ENCODE data around the gene CHN2. TPM values are rescaled to one million over a fixed set of nuclear protein-coding genes. Genes with fewer than 3 reads are reported as not detected.

Gene CHN2
- total RNA-seq, 6 experiments from 2014 or later: not detected

DNA sequence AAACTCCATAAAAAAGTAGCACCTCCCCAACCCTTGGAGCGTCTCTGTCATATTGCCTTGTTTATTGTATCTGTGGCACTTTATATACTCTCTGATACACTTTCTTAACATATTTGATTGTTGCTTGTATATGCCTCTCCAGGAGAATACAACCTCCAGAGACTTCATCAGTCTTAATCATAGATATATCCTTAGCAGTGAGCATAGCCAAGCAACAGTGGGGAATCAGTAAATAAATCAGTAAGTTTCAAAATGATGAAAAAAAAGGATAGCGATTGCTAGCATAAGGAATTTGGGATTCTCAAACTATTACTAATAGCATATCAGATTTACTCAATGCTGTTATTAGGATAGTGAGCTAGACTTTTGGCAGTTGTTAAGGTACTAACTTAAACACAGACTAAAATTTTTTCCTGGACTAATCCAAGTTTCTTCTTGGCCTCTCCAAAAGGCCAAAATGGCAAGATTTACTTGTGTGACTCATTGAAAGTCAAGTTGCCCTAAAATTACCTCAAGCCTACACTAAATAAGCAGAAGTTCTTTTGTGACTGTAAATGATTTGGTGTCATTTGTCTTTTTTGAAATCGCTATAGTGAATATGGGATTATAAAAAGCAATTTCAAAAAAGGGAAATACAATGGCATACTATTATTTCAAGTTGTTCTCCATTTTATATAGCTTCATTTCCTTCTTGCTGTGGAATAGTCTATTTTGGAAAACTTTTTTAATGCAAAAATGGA, 177.9 kb downstream of the CHN2 start:
- Mint-ChIP-seq H3K4me3 (no peak overlapping the region), H3K9me3 (peaks cover 5% of the 10 kb centered on the region), H3K27me3 (ENCODE audit: insufficient read depth) (no peaks in the 10 kb centered on the region), H3K36me3 (ENCODE audit: low read depth) (no peaks in the 10 kb centered on the region), H3K27ac (no peak overlapping the region), H3K4me1 (ENCODE audit: low read depth) (no peaks in the 10 kb centered on the region)
- TF ChIP-seq, protein P1, sequence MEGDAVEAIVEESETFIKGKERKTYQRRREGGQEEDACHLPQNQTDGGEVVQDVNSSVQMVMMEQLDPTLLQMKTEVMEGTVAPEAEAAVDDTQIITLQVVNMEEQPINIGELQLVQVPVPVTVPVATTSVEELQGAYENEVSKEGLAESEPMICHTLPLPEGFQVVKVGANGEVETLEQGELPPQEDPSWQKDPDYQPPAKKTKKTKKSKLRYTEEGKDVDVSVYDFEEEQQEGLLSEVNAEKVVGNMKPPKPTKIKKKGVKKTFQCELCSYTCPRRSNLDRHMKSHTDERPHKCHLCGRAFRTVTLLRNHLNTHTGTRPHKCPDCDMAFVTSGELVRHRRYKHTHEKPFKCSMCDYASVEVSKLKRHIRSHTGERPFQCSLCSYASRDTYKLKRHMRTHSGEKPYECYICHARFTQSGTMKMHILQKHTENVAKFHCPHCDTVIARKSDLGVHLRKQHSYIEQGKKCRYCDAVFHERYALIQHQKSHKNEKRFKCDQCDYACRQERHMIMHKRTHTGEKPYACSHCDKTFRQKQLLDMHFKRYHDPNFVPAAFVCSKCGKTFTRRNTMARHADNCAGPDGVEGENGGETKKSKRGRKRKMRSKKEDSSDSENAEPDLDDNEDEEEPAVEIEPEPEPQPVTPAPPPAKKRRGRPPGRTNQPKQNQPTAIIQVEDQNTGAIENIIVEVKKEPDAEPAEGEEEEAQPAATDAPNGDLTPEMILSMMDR (IDR thresholded peaks at IDR 0.05): no peak
- DNase-seq: no peak

DNA sequence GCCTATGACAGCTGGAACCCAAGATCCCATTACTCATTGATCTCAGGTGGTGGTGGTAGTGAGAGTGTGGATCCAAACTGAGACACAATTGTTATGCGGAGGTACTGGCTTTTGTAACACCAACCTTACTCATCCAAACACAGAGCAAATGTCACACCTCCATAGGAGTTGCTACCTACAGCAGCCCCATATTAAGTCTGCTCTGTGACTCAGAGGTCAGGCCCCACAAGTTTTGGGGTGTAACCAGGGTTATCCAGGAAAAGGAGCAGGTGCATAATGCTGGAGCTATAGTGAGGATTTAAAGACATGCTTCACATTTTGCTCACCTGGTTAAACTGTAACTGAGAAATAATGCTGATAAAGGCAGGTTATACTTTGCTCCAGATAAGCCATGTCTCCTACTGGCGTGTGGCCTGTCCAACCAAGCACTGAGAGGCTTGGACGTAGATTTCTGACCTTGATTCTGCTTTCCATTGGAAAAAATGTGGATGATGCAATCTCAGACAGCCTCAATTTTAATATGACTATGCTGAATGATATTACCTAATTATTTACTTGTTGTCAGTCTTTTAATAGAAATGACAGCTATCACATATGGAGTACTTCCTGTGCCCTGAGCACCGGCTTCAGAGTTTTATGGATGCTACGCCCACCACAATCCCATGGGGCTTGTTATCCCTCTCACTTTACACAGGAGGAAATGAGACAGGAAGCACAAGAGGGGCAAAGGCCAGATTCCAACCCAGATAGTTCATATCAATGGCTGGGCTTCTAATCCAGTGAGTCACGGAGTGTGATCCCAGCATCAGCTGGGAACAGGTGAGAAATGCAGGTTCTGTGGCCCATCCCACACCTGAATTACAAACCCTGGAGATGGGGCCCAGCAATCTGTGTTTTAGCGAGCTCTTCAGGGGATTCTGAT, 181.3 kb downstream of the CHN2 start:
- Mint-ChIP-seq H3K27ac (no peak overlapping the region), H3K27me3 (ENCODE audit: insufficient read depth) (no peaks in the 10 kb centered on the region; the same call in 1 of the 2 replicates), H3K4me3 (no peak overlapping the region), H3K36me3 (ENCODE audit: low read depth) (no peaks in the 10 kb centered on the region), H3K4me1 (ENCODE audit: low read depth) (no peaks in the 10 kb centered on the region), H3K9me3 (peaks cover 5% of the 10 kb centered on the region; the same call in 1 of the 2 replicates)
- DNase-seq: no peak
- TF ChIP-seq, protein P1 (IDR thresholded peaks at IDR 0.05): no peak

DNA sequence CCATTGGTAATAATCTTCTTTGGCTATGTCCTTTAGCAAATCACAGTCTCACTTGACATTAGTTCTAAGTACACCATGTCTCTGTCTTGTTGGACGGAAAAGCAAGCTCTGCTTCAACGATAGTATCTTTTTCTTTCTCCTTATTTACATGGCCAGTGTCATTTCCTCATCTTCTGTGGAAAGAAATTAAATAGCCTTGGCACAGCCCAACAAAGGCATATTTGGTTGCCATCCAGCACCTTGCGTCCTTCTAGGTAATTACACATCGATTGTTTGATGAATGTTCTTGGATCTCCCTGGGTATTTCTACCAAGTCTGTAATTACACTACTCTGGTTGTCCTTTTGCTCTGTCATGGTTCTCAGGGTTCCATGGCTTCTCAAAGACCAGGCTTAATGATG, 183.1 kb downstream of the CHN2 start:
- TF ChIP-seq, protein P1 (IDR thresholded peaks at IDR 0.05): no peak
- Mint-ChIP-seq H3K9me3 (peaks cover 5% of the 10 kb centered on the region; the same call in 1 of the 2 replicates), H3K4me3 (no peak overlapping the region), H3K36me3 (ENCODE audit: low read depth) (no peaks in the 10 kb centered on the region), H3K27ac (no peak overlapping the region), H3K27me3 (ENCODE audit: insufficient read depth) (peaks cover 2% of the 10 kb centered on the region), H3K4me1 (ENCODE audit: low read depth) (no peaks in the 10 kb centered on the region)
- no peak for DNase-seq

DNA sequence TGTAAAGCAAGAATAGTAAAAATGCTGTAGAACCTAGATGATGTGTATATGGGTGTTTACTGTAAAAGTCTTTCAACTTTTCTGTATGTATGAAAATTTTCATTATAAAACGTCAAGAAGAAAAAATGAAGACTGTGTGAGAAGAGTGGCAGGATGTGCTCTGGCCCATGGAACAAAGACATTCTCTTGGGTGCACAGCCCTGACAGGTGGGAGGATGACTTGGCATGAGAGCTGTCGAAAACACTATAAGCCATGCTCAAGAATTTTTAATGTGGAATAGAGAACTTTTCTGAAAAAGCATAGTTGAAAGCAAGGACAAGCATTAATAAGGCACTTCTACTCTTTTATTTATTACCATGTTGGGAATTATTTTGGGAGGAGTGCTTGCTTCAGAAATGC, 185.0 kb downstream of the CHN2 start:
- Mint-ChIP-seq H3K4me3 (no peak overlapping the region), H3K36me3 (ENCODE audit: low read depth) (no peaks in the 10 kb centered on the region), H3K9me3 (peaks cover 5% of the 10 kb centered on the region; the same call in 1 of the 2 replicates), H3K27me3 (ENCODE audit: insufficient read depth) (peaks cover 4% of the 10 kb centered on the region), H3K27ac (no peak overlapping the region), H3K4me1 (ENCODE audit: low read depth) (no peaks in the 10 kb centered on the region)
- no peak for DNase-seq
- TF ChIP-seq, protein P1 (IDR thresholded peaks at IDR 0.05): no peak

DNA sequence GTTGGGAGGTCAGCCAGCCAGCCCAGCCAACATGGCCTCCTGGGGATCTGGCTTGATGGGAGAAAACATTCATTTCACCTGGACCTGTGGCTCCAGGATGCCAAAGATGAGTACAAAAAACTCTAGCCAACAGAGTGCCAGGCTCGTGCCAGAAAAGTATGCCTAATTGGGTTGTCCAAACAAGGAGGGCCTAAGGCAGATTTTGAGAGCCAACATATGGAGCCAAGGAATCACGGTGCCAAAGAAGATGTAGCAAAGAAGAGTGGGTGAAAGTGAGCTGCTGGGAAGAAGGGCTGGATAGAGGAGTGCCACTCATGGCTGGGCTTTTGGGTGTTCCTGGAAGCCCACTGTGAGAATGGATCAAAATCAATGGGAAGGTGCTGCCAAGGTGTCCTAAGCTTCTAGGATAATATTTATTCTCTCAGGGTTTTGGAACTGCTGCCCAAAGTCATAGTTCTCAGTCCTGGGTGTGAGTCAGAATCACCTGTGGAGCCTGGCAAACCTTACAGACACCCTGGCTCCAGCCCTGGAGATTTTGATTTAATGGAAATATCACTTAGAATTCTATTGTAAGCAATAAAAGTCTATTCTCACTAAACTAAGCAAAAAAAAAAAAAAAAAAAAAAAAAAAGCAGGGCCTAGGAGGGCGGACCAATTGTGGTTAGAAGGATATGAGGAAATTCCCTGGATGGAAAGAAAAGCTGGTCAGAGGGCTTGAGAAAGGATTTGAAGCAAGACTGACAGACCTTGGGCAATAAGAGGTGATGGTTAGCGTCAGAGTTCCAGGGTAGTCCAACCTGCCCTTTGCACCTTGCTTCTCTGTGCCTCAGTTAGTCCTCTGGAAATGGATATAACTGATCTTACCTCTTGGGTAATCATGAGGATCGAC, 186.9 kb downstream of the CHN2 start:
- no peak for DNase-seq
- Mint-ChIP-seq H3K4me3 (no peak overlapping the region), H3K36me3 (ENCODE audit: low read depth) (no peaks in the 10 kb centered on the region), H3K4me1 (ENCODE audit: low read depth) (no peaks in the 10 kb centered on the region), H3K27me3 (ENCODE audit: insufficient read depth) (peaks cover 5% of the 10 kb centered on the region), H3K27ac (no peak overlapping the region), H3K9me3 (peaks cover 5% of the 10 kb centered on the region; the same call in 1 of the 2 replicates)
- TF ChIP-seq, protein P1 (IDR thresholded peaks at IDR 0.05): no peak

All from HFFc6 (cell line).